HepG2 (cell line): ENCODE data around the gene TMEM131L. TPM values are rescaled to one million over a fixed set of nuclear protein-coding genes. Genes with fewer than 3 reads are reported as not detected.

Source experiments
- ATF4 ChIP-seq, 2 experiments: fragments of 450-650 bp in 1 of 2; sonication (generic) in 1 of 2; formaldehyde crosslinking; IDR thresholded peaks; 2 replicates each; pipeline versions ENCODE4 v1.5.0 to v1.8.0; 2020 to 2022; ENCODE audit warnings: mild to moderate bottlenecking in 1 of 2, missing genetic modification reagents in 1 of 2
- DPF2 ChIP-seq: sonication (generic); formaldehyde crosslinking; IDR thresholded peaks from 2 replicates; pipeline ENCODE4 v1.4.0; 2020; ENCODE audit warnings: mild to moderate bottlenecking, low read depth, missing genetic modification reagents, borderline replicate concordance
- HMGXB3 ChIP-seq: sonication (generic); formaldehyde crosslinking; IDR thresholded peaks from 2 replicates; pipeline ENCODE4 v1.4.0; 2020; ENCODE audit warnings: missing genetic modification reagents, borderline replicate concordance
- HNF1B ChIP-seq: sonication (generic); formaldehyde crosslinking; IDR thresholded peaks from 2 replicates; pipeline ENCODE4 v1.5.1; 2020; ENCODE audit warnings: mild to moderate bottlenecking, moderate library complexity, missing genetic modification reagents
- IRF2 ChIP-seq: IDR thresholded peaks from 2 replicates; pipeline ENCODE4 v1.6.1; 2018; ENCODE audit warnings: missing genetic modification reagents, missing compliant biosample characterization
- MAFK ChIP-seq, 2 experiments: IDR thresholded peaks in 1 of 2; conservative IDR thresholded peaks in 1 of 2; 2 replicates each; pipeline ENCODE4 v1.6.1; 2011; ENCODE audit warnings: improper control_type of control experiment in 2 of 2, low read length in 2 of 2
- MEIS2 ChIP-seq: sonication (generic); formaldehyde crosslinking; IDR thresholded peaks from 2 replicates; pipeline ENCODE4 v1.9.0; 2021; ENCODE audit warnings: mild to moderate bottlenecking, missing genetic modification reagents
- PHF5A ChIP-seq: IDR thresholded peaks from one replicate; pipeline ENCODE4 v1.6.1; 2018; ENCODE audit warnings: low read depth, missing genetic modification reagents; ENCODE audit not compliant: unreplicated experiment
- SETDB1 ChIP-seq: sonication (generic); formaldehyde crosslinking; IDR thresholded peaks from 2 replicates; pipeline ENCODE4 v1.5.1; 2020; ENCODE audit warnings: missing genetic modification reagents, mild to moderate bottlenecking, borderline replicate concordance
- YY1 ChIP-seq: IDR thresholded peaks from 2 replicates; pipeline ENCODE4 v1.6.1; 2011; ENCODE audit warnings: low read length, low read depth, moderate library complexity, mild to moderate bottlenecking; ENCODE audit not compliant: insufficient read depth, insufficient replicate concordance
- ZIK1 ChIP-seq: sonication (generic); formaldehyde crosslinking; IDR thresholded peaks from 2 replicates; pipeline ENCODE4 v1.5.0; 2020; ENCODE audit warnings: mild to moderate bottlenecking, low read depth, missing genetic modification reagents, borderline replicate concordance
- ZNF605 ChIP-seq: sonication (generic); formaldehyde crosslinking; IDR thresholded peaks from 2 replicates; pipeline ENCODE4 v1.8.0; 2022; ENCODE audit warnings: mild to moderate bottlenecking, missing genetic modification reagents
- ZNF614 ChIP-seq: IDR thresholded peaks from 2 replicates; pipeline ENCODE4 v1.6.1; 2018; ENCODE audit warnings: missing biosample characterization, missing genetic modification reagents, inconsistent platforms, borderline replicate concordance
- polyA plus RNA-seq, 8 experiments: library from polyadenylated mRNA; depleted of rRNA in 3 of 8; stranded (reverse) in 7 of 8; unstranded in 1 of 8; fragments of >200 nt; fragmentation: Illumina TruSeq in 4 of 8; extraction: Trizol in 4 of 8; gene quantifications; 2 replicates each; pipeline versions ENCODE4 v1.2.1 to v1.2.3, GENCODE V29; 2011 to 2016; ENCODE audit warnings: low read depth in 4 of 8, missing spikeins in 1 of 8, mixed read lengths in 1 of 8; ENCODE audit not compliant: insufficient read depth in 1 of 8
- total RNA-seq, 5 experiments: library from RNA; depleted of rRNA; stranded (reverse); fragments of >200 nt; fragmentation: Illumina TruSeq; extraction: Trizol; gene quantifications; 2 replicates each; pipeline ENCODE4 v1.2.3, GENCODE V29; 2016; ENCODE audit warnings: low read depth in 1 of 5

The TMEM131L gene
- total and polyA plus RNA-seq, 2 of the 13 experiments (the other 11 are each of a cell fraction or from before 2014, with no cell fraction given), result 2.2 to 4.5 TPM

GRCh38 chr4:153432965-153433753 is 33.0 kb upstream of the TMEM131L start (continued):
- TF ChIP-seq HNF1B (CRISPR knock-in tag) (peak; percentile 43; the same call in 1 of the 2 replicates), MAFK (conservative IDR thresholded peaks at IDR 0.05 in 1 of 2, IDR thresholded peaks at IDR 0.05 in 1 of 2; ENCODE audit: low read length in 2 of 2) (no peak), ZNF614 (CRISPR knock-in tag) (no peak), SETDB1 (CRISPR knock-in tag) (no peak), HMGXB3 (CRISPR knock-in tag) (0 out of 2 replicates have a peak, but pooled peaks have one; percentile 43), YY1 (no peak), ZIK1 (CRISPR knock-in tag) (no peak), ATF4 (CRISPR knock-in tag; IDR thresholded peaks at IDR 0.05) (no peak), PHF5A (CRISPR knock-in tag) (no peak), ZNF605 (CRISPR knock-in tag) (no peak), MEIS2 (CRISPR knock-in tag) (no peak), IRF2 (CRISPR knock-in tag) (peak; percentile 40; the same call in 1 of the 2 replicates), DPF2 (CRISPR knock-in tag) (no peak)
